ENCODE measurements around the gene FGFBP2.

FGFBP2 gene, protein sequence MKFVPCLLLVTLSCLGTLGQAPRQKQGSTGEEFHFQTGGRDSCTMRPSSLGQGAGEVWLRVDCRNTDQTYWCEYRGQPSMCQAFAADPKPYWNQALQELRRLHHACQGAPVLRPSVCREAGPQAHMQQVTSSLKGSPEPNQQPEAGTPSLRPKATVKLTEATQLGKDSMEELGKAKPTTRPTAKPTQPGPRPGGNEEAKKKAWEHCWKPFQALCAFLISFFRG

DNA sequence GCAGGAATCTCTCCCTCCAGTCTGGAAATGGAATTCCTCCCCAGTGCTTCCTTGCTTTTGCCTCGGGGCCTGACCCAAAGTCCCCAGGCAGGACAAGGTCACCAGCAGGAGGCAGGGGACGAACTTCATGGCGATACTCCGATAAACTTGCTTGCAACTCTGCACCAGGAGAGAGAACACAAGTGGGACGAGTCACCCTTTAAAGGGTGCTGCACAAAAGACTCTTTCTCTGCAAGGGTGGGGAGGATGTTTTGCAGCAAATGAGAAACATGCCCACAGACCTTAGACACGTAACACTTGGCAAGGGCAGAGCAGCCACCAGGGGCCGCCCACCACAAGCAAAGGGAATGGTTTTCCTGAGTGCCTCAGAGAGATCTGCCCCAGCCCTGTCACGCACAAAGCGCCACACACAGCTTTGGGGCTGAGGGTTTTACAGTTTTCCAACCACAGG, at the start of gene FGFBP2:
TSS of gene FGFBP2 (minus strand) at position 175 of the 451 bp plus-strand sequence. CDS start at position 129, 46 bp downstream.
- peak; percentile 31 to 49 for DNase-seq (ENCODE audit: low read depth in 2 of 2)

DNA sequence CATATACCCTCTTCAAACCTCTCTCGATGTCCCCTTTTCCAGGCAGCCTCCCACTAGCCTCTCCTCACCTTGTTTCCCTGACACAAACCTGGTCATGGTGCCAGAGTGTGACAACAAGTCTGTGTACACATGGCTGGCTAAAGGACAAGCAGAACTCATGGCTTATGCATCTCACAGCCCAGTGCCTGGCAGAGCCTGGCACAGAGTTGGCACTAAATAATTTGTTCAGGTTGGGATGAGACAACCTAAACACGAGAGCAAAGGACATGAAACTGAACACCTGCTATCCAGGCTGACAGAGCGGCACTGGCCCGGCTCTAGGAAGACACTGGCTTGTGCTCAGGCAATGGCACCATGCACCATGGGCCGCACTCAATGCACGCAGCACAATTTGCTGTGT, 48.2 kb upstream of the FGFBP2 start:
- DNase-seq (ENCODE audit: low read depth in 2 of 2) = no peak

DNA sequence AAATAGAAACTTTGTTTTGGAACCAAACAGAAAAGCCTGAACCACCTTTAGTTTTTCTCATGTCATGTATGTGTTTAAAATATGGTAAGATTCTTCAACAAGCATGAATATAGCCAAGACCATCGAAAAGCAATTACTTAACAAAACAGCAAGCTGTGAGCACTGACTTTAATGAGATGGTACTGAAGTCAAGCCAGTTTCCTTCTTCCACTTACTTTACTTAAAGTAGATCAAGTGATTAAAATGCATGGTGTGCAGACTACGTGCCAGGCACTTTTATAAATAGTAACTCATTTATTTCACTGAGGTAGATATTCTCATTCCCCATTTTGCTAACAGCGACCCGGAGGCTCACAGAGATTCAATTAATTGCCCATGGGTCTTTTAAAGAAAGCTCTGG, 46.2 kb upstream of the FGFBP2 start:
- no peak for DNase-seq (ENCODE audit: low read depth in 2 of 2)

DNA sequence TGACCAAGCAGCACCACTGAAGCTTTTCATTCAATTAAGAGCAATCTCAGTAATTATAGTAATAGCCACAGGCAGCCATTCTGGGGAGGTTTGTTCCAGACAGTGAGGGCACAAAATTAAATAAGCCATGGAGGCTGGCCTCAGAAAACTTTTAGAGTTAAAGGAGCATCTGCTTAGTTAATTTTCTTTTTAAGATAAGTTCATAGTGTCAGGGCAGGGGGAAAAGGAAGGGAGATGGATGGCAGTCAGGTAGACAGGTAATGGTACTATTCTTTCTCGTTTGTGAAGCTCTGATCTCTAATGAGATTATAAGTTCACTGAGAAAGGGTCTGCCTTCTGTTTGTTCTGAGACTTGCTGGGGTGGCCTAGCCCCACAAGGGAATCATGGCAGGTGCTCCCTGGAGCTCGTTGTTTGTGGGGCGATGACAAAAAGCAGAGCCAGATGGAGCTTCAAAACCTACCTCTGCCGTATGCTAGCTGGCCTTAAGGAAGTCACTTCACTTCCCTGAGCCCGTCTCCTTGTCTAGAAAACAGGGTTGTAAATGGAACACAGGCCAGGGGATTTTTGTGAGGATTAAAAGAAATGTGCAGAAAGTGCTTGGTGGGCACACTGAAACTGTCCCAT, 44.6 kb upstream of the FGFBP2 start:
- DNase-seq (ENCODE audit: low read depth in 2 of 2) = no peak

DNA sequence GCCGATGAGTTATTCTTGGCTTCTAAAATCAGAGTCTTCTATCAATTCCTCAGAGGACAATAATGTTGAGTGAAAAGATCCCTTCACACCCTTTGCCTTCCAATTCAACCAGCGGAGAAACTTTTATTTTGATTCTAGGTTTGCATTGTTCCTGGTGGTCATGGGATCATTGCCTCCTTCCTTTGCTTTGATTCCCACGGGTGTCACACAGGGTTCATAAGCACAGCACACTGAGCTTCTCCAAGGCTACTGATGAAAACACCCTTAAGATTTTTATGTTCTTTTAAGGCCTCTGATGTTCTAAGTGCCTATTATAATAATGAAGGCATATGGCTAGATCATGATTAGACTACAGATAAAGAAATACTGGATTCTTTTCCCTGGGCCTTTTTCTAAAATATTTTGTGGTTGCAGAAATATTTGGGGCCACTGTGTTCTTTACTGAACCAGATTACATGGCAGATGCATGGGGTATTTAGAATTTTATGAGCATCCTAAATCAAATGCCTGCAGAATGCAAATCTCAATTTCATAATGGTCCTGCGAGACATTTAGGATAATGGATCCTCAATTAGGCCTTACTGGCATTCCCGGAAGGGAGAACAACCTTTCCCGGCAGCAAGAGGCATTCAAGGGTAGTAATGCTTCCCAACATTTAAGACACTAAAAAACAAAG, 43.9 kb upstream of the FGFBP2 start:
- no peak for DNase-seq (ENCODE audit: low read depth in 2 of 2)

DNA sequence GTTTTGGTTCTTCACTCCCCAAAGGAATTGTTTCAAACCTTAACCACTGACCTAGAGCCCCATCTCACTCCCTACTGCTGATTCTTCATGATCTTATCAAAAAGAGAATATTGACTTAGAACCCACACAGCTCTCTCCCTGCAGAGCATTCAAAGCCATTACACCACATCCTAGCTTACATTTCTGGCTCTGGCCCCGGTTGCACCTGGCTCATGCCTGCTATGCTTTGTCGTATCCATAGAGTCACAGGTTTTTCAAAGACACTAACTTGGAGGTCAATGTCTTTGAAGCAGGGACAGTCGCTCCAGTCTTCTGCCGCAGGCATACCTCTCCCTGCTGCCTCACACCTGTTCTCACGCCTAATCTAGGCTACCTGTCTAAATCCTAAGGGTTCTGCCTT, 42.7 kb upstream of the FGFBP2 start:
- DNase-seq (ENCODE audit: low read depth in 2 of 2) = no peak

DNA sequence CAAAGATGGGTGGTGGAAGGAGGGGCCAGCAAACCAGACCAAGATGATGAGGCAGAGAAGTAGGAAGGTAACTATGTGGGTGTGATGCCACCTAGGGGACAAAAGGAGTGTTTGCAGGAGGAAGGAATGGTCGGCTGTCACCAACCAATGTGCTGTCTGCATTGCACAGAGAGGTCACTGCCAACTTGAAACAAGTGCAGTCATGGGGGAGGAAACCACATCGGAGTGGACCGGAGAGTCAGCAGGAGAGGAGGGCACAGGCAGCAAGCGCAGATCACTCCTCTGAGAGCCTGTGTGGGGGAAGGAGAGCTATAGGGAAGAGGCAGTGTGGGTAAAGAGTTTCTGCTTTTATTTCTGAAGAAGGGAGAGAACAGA, 38.5 kb upstream of the FGFBP2 start:
- peak; percentile 7 to 29 for DNase-seq (ENCODE audit: low read depth in 2 of 2)

DNA sequence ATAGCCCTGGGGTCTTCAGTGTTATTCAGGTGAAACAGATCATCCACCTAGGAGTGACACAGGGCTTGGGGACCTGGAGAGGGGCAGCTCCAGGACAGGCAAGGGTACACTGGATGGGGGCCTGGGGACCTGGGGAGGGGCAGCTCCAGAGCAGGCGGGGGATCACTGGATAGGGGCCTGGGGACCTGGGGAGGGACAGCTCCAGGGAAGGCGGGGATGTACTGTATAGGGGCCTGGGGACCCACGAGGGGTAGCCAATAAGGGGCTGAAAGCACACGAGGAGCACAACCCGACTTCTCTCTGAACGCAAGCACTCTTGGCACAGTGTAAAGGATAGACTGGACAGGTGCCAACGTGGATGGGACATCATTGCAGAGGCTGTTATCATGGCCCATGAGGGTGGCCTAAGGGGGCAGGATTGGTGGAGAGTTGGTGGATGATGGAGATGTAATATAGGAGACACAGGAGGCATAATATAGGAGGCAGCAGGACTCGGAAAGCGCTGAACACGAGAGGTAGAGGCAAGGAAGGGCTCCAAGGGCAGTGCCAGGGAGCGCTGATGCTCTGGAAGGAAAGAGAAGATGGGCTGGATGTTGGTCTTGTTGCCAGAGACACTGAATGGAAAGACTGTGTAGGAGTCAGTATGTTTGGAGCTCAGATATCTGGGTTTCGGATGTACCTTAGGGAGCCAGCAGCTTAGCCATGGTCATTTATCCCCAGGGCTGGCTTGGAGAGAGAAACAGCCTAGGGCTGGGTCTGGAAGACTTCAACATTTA, 37.9 kb upstream of the FGFBP2 start:
- DNase-seq (ENCODE audit: low read depth in 2 of 2) = no peak

DNA sequence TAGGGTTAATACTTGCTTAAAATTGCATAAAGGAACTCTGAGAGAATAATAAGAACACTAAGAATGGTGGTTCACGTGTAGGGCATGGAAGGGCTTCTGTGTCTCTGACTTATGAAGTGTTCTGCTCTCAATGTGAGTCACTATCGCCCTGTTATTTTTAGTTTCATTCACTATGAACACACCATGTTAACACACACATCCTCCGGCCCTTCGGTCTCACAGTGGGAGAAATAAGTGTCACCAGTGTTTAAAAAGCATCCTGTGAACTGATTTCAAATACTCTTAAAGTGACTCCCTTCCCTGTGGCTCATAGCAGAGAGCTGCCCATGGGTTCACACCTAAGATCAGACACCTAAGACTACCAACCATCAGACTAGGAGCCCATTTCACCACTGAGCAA, 33.8 kb upstream of the FGFBP2 start:
- no peak for DNase-seq (ENCODE audit: low read depth in 2 of 2)

DNA sequence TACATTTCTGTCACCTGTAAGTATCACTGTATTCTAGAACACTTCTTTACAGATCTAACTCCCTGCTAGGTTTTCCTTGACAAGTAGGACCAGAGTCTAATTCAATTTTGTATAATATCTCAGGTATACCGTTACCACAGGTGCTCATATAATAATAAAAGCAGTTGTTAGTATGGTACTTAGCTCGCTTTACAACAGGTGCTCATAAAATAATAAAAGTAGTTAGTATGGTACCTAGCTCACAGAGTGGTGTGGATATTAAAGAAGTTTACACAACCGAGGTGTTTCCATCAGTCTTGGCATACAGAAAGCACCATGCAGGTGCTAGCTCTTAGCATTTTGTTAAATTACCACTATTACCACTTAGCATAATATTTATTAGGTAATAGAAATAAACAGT, 32.9 kb upstream of the FGFBP2 start:
- no peak for DNase-seq (ENCODE audit: low read depth in 2 of 2)

DNA sequence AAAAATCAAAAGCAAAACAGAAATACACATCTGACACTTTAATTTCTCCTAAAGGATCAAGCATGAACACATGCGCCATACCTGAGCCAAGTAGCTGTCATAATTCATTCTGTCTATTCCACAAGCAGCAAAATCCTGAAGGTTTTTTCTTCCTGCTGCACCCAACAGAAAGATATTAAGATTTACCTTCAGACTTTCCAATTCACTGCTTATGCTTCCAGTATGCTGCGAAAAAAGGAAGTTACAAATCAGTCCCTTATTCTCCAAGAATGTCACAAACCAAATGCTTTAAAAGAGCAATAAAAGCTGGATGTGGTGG, 29.2 kb upstream of the FGFBP2 start:
- DNase-seq (ENCODE audit: low read depth in 2 of 2) = no peak

DNA sequence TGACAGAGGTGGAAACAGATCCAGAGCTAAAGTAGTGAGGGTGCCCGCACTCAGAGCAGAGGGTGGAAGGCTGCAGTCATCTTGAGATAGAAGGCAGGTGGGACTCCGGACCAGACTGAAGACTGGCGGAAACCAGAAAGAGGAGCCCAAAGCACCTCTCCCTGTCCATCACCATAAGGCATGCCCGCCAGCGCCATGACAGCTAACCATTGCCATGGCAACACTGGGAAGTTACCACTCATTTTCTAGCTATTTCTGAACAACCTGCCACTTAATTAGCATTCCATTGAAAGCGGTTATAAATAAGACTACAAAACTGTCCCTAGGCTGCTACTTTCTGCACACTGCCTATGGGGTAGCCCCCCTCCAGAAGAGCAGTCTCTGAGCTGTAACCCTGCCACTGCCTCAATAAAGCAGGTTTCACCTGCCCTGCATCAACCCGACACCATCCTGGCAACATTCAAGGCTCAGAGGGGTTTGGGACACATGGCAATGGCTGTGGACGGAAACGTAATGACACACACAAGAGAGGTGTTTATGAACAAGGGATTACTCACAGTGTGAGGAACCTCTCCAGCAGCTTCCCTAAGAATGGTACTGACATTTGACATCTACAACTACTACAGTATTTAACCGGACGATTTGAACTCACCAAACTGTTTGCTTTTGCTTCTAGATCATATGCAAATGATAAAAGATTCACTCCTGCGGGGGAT, 27.8 kb upstream of the FGFBP2 start:
- no peak for DNase-seq (ENCODE audit: low read depth in 2 of 2)

DNA sequence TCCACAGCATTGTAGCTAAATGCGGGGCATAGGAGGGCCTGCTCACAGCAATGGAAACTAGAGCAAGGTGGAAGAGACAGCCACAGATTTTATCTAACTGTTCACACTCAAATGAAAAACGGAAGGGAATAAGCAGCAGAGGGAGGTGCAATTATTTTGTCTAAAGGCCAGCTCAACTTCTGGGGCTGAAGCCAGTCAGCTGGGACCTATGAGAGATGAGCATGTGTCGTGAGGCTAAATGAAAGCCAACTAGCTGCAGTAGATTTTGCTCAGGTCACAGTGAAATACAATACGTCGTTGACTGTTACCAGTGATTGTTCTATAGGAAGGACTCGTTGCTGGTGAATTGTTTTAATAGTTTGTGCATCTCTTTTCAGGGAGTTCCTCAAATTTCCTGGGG, 26.4 kb upstream of the FGFBP2 start:
- DNase-seq (ENCODE audit: low read depth in 2 of 2) = no peak

DNA sequence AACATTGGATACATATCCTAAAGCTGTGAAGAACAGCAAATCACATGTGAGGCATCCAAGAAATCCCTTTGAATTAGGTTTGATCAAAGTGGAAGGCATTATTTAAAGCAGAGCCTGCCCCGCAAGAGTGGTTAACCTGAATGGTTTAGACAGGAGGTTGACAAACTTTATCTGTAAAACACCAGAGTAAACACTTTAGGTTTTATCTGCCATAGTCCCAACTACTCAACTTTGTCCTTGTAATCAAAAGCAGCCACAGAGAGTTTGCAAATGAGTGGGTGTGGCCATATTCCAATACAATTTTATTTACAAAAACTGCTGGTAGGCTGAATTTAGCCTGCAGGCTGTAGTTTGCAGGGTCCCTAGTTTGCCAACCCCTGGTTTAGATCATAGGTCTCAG, 25.2 kb upstream of the FGFBP2 start:
- DNase-seq (ENCODE audit: low read depth in 2 of 2) = no peak

DNA sequence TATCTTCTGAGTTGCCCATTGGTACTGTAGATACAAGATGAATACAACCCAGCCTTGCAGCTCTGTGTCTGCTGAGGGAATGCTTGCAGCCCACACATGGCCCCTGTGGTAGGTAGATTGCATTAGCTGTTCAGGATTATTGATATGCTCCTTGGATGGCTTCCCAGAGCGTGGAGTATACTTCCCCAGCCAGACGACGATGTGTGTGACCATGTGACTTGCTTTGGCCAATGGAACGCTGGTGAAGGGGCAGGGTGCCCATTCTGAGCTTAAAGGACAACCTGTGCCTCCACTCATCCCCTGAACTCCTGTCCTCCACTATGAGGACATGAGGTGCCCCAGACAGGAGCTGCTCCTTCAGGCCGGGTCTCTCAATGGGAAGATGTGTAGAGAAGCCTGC, 23.9 kb upstream of the FGFBP2 start:
- DNase-seq (ENCODE audit: low read depth in 2 of 2) = no peak

DNA sequence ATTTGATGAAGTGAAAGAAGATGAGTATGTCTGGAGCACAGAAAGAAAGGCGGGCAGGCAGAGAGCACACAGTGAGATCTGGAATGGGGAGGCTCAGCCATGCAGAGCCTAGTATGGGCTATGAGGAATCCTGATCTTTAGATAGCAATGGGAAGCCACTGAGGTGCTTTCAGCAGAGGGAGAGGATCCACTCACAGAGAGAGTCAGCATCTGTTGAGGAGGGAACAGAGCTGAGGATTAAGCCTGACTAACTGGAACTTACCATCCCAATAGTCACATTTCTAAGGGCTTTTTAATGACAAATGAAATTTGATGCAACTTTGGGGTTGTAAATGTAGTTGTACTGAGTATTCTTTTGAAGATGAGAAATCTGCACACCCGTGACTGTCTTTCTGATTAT, 20.6 kb upstream of the FGFBP2 start:
- DNase-seq (ENCODE audit: low read depth in 2 of 2) = no peak

DNA sequence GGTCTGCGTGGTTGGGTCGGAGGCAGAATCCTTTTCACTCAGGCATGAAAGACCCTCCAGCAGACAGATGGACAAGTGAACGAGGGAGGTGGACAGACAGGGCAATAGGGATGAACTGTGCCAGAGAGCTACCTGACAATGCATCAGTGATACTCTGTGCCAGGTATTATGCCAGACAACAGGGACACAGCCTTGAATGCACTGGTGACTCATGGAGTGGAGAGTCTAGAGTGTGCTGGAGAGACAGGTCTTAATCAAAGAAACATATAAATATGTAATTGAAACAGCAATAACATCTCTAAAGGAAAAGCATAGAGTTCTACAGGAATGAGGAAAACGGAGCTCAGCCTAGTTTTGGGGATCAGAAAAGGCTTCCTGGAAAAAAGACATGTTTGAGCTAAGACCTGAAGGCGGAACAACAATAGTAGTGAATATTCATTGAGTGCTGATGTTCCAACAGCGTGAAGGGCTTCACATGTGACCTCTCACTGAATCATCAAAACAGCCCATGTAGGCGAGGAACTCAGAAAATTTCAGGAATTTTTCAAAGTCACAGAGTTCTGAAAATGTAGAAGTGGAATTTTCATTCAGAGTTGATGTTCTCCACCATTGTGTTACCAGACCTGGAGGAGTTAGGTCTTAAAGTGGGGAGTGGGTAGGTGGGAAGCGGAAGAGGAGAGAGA, 20.0 kb upstream of the FGFBP2 start:
- no peak for DNase-seq (ENCODE audit: low read depth in 2 of 2)

DNA sequence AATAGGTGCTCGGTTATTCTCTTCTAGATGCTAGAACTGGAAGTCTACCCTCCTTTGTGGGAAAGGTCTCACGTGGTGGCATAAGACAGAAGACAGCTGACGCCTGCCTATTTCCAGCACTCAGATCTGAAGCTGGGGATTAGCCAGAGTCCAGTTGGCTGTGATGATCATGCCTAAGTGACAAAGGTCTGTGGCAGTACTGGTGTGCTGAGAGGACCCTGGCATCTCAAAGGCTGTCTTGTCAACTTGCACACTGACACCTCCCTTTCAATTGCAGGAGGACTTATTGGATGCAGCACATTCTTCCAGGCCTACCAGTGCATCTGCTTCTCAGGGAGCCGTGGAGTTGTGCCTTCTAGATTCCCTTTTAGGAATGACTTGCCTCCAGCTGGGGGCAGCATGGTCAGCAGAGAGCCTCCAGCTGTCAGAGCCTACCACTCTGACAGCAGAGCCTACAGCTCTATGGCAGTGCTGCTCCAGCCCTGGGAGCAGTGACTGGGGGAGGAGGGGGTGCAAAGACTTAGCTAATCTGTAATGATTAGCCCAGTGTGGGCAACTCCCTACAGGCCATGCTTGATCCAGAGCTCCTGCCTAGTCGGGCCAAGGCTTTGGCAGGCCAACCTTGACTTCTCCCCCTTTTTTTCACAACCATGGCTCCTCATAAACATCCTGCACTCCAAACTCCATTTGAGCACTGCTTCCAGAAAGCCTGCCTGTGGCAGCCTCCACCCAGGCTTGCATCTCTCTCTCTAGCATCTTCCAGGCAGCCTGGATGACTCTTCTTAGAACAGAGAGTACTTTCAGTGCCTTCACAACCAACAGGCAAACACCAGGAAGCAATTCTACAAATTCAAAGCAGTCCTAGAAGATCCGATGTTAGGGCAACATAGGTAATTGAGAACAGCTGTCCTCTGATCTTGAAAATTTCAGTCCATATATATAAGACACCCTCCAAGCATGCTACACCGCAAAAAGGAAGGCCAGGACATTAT, 13.8 kb upstream of the FGFBP2 start:
- no peak for DNase-seq (ENCODE audit: low read depth in 2 of 2)

DNA sequence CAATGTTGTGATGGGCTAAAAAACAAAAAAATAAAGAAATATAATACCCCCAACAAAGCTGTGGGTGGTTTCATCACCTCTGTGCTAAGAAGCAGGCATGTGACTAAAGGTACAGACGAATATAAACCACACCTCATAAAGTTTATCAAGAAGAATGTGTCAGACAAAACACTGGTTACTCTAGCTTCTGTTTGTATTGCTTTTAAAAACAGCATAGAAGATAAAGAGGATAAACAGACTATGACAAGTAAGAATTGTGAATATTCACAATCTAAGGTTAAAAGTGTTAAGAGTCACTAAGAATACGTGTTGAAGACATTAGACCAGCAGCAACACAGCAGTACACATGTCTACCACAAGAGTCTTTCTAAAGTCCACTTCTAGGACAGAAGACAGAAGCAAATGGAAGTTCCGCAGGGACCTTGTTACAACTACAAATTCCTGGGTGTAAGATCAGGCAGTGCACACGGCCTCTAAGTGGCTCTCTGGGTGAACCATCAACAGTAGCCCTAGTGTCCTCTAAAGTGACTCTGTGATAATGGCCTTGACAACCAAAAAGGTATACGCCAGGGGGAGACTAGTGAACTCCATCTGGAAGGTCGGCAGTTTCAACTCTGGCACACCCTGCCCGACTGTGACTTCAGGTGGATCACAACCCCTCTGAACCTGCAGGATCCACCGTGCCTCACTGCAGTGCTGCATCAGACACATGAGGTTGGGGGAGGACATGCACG, 8.3 kb upstream of the FGFBP2 start:
- DNase-seq (ENCODE audit: low read depth in 2 of 2) = no peak
